GM12875 (cell line): ENCODE results near the gene ADAMTS13.

Experiments used
- H3K4me3 ChIP-seq: one replicate; pipeline ENCODE4 v1.5.1; 2011; ENCODE audit warnings: low read depth, low read length, control low read depth
- CTCF ChIP-seq: IDR thresholded peaks from 2 replicates; pipeline ENCODE4 v1.5.1; 2011; ENCODE audit warnings: low read depth, mild to moderate bottlenecking, control low read depth, inconsistent platforms, low read length, moderate library complexity, borderline replicate concordance; ENCODE audit not compliant: insufficient read depth

Gene ADAMTS13

GRCh38 chr9:133483611-133484010 is 61.4 kb downstream of the ADAMTS13 start:
- no peak overlapping the region for H3K4me3 ChIP-seq
- TF ChIP-seq CTCF = no peak

GRCh38 chr9:133484671-133485437 is 62.7 kb downstream of the ADAMTS13 start:
- H3K4me3 ChIP-seq = no peak overlapping the region
- no peak for TF ChIP-seq CTCF

DNA sequence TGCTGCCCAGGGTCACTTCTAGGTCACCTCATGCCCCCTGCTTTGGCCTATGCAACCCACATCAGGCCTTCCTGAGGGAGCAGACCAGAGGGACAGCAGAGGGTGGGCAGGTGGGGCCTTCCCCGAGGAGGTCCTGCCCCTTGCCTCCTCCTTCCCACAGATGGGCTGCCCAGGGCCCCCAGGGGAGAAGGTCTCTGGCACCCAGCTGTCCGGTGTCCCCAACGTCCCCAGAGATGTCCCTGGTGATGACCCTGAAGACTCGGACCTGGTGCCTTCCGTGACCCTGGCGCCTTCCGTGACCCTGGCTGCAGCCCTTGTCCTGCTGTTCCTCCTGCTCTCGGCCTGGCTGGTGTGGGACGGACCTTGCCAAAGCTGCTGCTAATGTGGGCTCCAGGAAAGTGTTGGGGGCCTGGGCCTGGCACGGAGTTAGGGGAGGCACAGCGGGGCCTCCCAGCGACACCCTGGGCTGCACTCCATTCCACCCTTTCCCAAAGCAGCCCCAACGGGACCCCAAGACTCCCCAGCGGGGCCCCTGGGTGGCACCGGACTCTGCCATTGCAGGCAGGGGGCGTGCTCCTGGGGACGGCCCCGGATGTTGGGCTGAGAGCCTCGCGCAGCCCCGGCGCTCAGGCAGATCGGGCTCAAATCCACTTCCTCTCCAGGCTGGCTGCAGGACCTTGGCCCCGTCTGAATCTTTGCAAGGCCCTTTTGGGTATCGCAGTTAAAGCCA is 63.5 kb downstream of the ADAMTS13 start:
- no peak; the same call in 1 of the 2 replicates for TF ChIP-seq CTCF
- H3K4me3 ChIP-seq = no peak overlapping the region

DNA sequence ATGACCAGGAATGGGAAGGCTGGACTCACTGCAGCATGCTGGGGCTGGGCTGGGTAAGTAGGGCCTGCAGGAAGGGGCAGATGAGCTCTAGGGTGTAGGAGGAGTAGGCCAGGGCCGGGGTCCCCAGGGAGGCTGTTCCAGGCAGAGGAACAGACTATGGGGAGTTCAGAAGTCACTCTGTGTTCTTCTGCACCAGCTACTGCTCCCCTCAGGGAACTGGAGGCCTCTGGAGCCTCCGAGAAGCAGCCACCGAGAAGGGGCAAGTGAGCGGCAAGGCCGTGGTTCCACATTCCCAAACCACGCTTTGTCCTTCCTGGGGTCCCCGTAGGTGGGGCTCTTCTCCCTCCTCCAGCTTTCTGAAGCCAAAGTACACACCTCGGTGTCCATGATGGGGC is 65.2 kb downstream of the ADAMTS13 start:
- no peak overlapping the region for H3K4me3 ChIP-seq
- TF ChIP-seq CTCF = no peak

DNA sequence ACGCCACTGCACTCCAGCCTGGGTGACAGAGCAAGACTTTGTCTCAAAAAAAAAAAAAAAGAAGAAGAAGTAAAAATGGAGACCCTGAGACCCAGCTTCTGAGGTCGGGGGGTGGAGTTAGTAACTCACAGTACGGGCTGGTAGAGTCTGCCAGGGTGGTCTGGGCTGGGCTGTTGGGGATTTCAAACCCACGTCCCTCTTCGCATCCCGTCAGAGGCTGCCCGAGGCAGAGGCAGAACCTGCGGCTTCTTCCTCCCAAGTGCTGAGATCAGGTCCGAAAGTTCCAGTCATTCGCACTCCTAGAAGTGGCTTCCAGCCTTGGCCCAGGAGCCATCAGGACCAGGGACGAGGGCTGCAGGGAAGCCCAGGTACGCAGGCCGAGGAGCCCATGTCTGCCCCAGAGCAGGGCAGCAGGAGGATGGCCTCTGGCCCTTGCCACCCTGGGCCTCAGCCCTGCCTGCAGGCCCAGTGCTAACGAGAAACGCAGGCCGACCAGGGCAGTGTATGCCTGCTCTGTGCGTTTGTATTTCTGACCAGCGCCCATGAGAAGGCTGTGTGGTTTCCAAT is 66.6 kb downstream of the ADAMTS13 start:
- no peak overlapping the region for H3K4me3 ChIP-seq
- TF ChIP-seq CTCF = no peak

GRCh38 chr9:133489253-133490190 is 67.4 kb downstream of the ADAMTS13 start:
- TF ChIP-seq CTCF = no peak
- H3K4me3 ChIP-seq = no peak overlapping the region
